TTC549 (cell line): ENCODE data around the gene HNRNPR.
"Not testable (repeated sequence)": the region's sequence is repeated elsewhere in the genome, so short reads cannot be mapped to it uniquely, and the experiment has no call there.

ENCODE experiments used
- FAIRE-seq: peaks from 2 replicates; lab custom pipeline; 2012; peaks lifted over from hg19 to GRCh38; lab: Jason Lieb, UNC

The HNRNPR gene

GRCh38 chr1:23322770-23323169, 21.3 kb downstream of the HNRNPR start:
- no peak for FAIRE-seq

GRCh38 chr1:23310280-23310679, 33.8 kb downstream of the HNRNPR start:
- FAIRE-seq, result not testable (repeated sequence)

GRCh38 chr1:23304140-23304620, 39.9 kb downstream of the HNRNPR start:
- FAIRE-seq, result no peak

GRCh38 chr1:23303524-23303923, 40.6 kb downstream of the HNRNPR start:
- no peak for FAIRE-seq

GRCh38 chr1:23296931-23297330, 47.2 kb downstream of the HNRNPR start:
- no peak for FAIRE-seq

- no peak for FAIRE-seq
Observed at GRCh38 chr1:23291706-23292105, 52.4 kb downstream of the HNRNPR start.

- no peak for FAIRE-seq
Observed at GRCh38 chr1:23290836-23291565, 53.1 kb downstream of the HNRNPR start.

- FAIRE-seq, result no peak
Observed at GRCh38 chr1:23288671-23289070, 55.4 kb downstream of the HNRNPR start.

GRCh38 chr1:23288201-23288600, 55.9 kb downstream of the HNRNPR start:
- no peak for FAIRE-seq

- no peak for FAIRE-seq
Observed at GRCh38 chr1:23286401-23286800, 57.7 kb downstream of the HNRNPR start.

GRCh38 chr1:23283667-23284602, 60.1 kb downstream of the HNRNPR start:
- FAIRE-seq, result no peak

- FAIRE-seq, result no peak
Observed at GRCh38 chr1:23282957-23283356, 61.1 kb downstream of the HNRNPR start.

- no peak for FAIRE-seq
Observed at GRCh38 chr1:23278717-23279116, 65.4 kb downstream of the HNRNPR start.

- no peak for FAIRE-seq
Observed at GRCh38 chr1:23276531-23276930, 67.6 kb downstream of the HNRNPR start.

- FAIRE-seq, result no peak
Observed at GRCh38 chr1:23274134-23274505, 70.0 kb downstream of the HNRNPR start.

- FAIRE-seq, result no peak
Observed at GRCh38 chr1:23273450-23274133, 70.5 kb downstream of the HNRNPR start.

GRCh38 chr1:23263380-23263887, 80.7 kb downstream of the HNRNPR start:
- FAIRE-seq, result no peak

GRCh38 chr1:23258082-23258481, 86.0 kb downstream of the HNRNPR start:
- not testable (repeated sequence) for FAIRE-seq

GRCh38 chr1:23257371-23257770, 86.7 kb downstream of the HNRNPR start:
- not testable (repeated sequence) for FAIRE-seq
